DND-41 (cell line): ENCODE results near the gene KSR2.

Experiments used
- CTCF ChIP-seq: IDR thresholded peaks from 2 replicates; pipeline ENCODE4 v1.5.1; 2012; ENCODE audit warnings: borderline replicate concordance, low read length, moderate library complexity, mild to moderate bottlenecking; ENCODE audit not compliant: poor library complexity, severe bottlenecking; ENCODE audit errors: extremely low read depth
- EZH2 ChIP-seq: IDR thresholded peaks from 3 replicates; pipeline ENCODE4 v1.6.1; 2012; ENCODE audit warnings: borderline replicate concordance, low read depth, mild to moderate bottlenecking, moderate library complexity, low read length, inconsistent platforms; ENCODE audit not compliant: severe bottlenecking

- TF ChIP-seq CTCF = no peak
- TF ChIP-seq EZH2 = no peak
These were observed 451.5 kb downstream of the KSR2 start for GRCh38 chr12:117517219-117517739.
